Astrocyte of the cerebellum (primary cell): ENCODE measurements around the gene TNRC6A.

Source experiments
- DNase-seq: peaks from one replicate; pipeline ENCODE4 v3.0.0-alpha.2; 2011; ENCODE audit warnings: low read depth
- H3K4me3 ChIP-seq: 2 replicates; pipeline ENCODE4 v1.5.1; 2011; ENCODE audit warnings: mild to moderate bottlenecking, low read depth, low read length, moderate library complexity
- in situ Hi-C: cut with HindIII; loops from 2 replicates; pipeline ENCODE4 v1.10.0; 2017; ENCODE audit warnings: low sequenced_read_pairs
- TF ChIP-seq, protein P1 (sequence below): IDR thresholded peaks from 2 replicates; pipeline ENCODE4 v1.5.1; 2012; ENCODE audit warnings: low read length, low read depth, moderate library complexity, mild to moderate bottlenecking; ENCODE audit errors: missing control alignments

The TNRC6A gene

DNA sequence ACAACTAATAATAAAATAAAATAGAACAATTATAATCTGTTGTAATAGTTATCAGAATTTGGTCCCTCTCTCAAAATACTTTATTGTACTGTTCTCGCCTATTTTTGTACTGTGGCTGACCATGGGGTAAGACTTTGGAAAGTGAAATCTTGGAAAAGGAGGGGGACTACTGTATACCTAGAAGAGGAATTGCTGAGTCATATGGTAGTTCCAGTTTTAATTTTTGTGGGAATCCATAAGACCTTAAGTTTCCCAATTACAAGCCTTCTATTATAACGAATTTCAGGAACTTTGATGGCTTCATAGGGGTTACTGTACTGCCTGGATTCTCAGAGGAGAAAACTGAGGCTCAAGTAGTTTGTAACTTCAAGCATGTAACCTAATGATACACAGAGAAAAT lies 35.5 kb downstream of the TNRC6A start:
- no peak for DNase-seq
- no peak overlapping the region for H3K4me3 ChIP-seq
- in situ Hi-C loops = no loop called here
- TF ChIP-seq, protein P1, sequence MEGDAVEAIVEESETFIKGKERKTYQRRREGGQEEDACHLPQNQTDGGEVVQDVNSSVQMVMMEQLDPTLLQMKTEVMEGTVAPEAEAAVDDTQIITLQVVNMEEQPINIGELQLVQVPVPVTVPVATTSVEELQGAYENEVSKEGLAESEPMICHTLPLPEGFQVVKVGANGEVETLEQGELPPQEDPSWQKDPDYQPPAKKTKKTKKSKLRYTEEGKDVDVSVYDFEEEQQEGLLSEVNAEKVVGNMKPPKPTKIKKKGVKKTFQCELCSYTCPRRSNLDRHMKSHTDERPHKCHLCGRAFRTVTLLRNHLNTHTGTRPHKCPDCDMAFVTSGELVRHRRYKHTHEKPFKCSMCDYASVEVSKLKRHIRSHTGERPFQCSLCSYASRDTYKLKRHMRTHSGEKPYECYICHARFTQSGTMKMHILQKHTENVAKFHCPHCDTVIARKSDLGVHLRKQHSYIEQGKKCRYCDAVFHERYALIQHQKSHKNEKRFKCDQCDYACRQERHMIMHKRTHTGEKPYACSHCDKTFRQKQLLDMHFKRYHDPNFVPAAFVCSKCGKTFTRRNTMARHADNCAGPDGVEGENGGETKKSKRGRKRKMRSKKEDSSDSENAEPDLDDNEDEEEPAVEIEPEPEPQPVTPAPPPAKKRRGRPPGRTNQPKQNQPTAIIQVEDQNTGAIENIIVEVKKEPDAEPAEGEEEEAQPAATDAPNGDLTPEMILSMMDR = no peak

DNA sequence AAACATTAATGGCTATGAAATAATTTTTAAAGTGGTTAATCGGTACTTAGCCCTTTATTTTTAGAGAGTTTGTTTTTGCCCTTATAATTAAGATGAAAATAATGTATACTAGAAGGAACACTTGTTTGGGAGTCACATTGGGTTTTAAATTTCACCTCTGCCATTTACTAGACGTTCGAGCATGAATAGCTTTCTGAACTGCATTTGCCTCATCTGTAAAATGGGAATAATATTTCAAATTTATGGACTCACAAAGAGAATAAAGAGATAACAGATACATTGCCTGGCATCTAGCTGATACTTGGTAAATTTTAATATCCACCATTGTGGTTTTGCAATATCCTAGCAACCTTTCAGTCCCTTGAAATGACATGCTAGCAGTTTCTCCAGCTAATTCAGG lies 36.6 kb downstream of the TNRC6A start:
- no peak overlapping the region for H3K4me3 ChIP-seq
- DNase-seq = no peak
- TF ChIP-seq, protein P1 = no peak
- in situ Hi-C loops = no loop called here

DNA sequence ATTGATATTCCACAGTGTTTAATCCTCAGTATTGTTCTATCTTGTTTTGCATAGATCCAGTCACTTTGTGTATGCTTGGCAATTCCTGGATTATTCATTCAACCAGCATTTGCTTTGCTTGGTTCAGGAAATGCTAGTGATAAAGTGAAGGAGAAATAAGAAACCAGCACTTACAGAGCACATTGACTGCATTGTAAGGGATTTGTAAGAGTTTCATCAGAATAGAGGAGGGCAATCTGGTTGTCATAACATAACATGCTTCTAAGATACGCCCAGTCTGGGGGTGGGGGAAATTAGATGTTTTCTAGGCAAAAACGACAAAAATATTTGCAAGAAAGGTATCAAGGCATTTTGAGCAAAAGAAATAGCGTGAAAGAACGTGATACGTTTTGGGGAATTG lies 40.4 kb downstream of the TNRC6A start:
- TF ChIP-seq, protein P1 = no peak
- H3K4me3 ChIP-seq = no peak overlapping the region
- no peak for DNase-seq
- in situ Hi-C loops = no loop called here

DNA sequence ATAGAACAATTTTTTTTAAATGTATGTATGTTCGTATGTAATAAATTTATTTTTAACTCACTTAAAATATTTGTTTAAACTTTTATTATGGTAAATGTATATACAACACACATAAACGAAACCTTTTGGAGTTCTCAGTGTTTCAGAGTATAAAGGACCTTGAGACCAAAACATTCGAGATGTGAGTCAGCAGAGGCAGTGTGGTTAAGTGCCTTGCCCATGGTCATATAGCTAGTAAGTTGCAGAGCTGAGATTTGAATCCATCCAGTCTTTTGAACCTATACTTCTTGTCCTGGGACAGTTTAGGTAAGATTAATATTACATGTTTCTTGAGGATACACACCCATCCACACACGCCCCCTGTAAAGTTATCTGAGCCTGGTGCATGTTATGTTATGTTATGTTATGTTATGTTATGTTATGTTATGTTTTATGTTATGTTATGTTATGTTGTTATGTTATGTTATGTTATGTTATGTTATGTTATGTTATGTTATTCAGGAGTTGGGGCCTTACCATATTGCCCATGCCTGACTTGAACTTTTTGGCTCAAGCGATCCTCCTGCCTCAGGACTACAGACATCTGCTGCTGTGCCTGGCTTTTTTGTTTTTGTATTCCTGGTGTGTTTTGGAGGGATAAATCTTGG lies 41.8 kb downstream of the TNRC6A start:
- no peak for DNase-seq
- no peak overlapping the region for H3K4me3 ChIP-seq
- TF ChIP-seq, protein P1 = no peak
- in situ Hi-C loops = no loop called here

DNA sequence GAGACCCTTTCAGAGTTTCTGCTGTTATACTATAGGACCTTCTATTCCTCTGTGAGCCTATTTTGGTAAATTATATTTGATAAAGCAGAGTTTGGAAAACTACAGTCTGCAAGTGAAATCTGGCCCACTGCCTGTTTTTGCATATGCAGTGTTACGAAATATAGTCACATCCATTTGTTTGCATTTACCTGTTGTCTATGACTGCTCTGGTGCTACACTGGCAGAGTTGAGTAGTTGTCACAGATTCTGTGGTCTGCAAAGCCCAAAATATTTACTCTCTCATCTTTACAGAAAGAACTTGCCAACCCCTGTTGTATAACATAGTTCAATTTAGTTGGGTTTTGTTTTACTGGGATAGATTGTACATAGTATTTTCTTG lies 42.3 kb downstream of the TNRC6A start:
- no peak overlapping the region for H3K4me3 ChIP-seq
- no peak for DNase-seq
- TF ChIP-seq, protein P1 = no peak
- in situ Hi-C loops = no loop called here

DNA sequence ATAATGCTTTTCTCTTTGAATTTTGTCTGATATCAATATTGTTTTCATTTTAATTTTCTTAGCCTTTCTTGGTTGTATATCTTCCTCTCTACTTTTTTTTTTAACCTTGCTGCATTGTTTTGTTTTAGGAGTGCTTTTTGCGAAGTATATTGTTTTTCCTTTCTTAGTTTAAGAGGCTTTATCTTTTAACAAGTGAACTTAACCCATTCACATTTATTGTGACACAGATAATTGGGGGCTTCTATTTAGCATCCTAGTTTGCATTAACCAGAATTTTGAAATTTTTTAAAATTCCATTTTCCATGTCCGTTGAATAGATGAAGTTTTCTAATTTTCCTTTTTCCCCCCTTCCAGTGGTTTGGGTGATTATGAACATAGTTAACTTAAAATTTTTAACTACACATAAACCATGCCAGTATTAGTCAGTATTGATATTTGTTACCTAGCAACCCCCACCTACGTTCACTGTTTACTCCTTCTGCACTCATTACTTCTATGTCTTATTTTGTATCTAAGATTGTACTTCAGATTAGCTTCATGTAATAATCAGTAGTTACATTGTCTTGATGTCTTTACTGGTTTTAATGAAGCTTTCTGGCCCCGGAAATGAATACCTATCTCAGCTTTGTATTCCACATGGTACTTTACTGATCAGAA lies 44.4 kb downstream of the TNRC6A start:
- H3K4me3 ChIP-seq = no peak overlapping the region
- no peak for DNase-seq
- in situ Hi-C loops = no loop called here
- TF ChIP-seq, protein P1 = no peak
